Activated CD4-positive, alpha-beta T cell treated with anti-CD3 and anti-CD28 coated beads, Interleukin-2, amount 50 U/mL, for 48 hours (primary cell): ENCODE data around the gene FXYD4.
A peak's percentile ranks its signal among the peaks of the same experiment; 100 is the strongest.

Experiments
- DNase-seq, 2 experiments: peaks; one replicate each; pipeline ENCODE4 v3.0.0-alpha.2; 2020

Gene FXYD4

DNA sequence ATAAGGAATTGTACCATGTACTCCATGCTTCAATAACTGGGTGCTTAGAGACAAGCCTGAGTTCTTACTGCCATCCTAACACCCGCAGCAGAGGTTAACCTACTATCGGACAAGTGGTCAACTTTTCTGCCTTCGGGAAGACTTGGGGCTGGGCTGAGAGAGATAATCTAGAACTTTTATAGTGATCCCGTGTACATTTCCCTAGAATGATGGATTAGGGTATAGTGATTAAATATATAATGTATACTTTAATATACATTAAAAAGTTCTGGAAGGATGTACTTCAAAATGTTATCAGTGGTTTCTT is 49.7 kb downstream of the FXYD4 start:
- DNase-seq, result no peak

DNA sequence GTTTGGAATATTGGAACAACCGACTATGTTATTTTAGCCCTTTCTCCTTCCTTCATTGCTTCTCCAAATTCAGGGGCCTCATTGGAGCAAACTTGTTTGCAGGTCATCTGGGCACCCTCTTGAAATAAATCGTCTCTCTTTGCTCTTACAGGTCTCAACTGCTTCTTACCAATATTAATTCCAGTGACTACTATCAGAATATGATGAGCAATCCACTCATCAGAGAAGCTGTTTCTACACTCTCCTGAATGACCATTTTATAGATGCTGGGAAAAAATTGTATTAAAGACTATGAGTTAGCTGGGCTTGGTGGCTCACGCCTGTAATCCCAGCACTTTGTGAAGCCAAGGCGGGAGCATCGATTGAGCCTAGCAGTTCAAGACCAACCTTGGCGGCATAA is 50.1 kb downstream of the FXYD4 start:
- no peak for DNase-seq

DNA sequence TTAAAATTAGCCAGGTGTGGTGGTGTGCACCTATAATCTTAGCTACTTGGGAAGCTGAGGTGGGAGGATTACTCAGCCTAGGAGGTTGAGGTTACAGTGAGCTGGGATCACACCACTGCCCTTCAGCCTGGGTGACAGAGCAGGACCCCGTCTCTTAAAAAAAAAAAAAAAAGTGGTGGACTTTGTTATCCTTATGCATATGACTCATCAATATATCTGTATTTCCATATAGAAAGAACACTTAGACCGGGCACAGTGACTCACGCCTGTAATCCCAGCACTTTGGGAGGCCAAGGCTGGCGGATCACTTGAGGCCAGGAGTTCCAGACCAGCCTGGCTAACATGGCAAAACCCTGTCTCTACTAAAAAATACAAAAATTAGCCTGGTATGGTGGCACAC is 50.5 kb downstream of the FXYD4 start:
- DNase-seq, result peak in 1 of 2 experiments; percentile 6

DNA sequence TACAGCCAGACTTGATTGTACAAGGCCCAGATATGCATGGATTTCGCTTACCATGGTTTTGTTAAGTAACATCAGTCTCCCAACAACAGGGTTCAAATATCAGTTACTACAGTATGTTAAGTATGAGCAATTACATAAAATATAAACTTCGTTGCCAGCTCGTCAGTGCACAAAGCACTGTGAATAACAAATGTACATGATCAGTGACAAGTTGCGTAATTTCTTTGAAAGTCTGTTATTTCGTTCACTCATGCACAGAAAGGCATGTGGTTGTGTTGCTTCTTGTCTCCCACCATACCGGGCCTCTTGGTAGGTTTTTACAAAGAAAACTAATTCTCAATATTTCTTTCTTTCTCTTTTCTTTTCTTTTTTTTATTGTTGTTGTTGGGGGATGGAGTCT is 53.0 kb downstream of the FXYD4 start:
- DNase-seq, result no peak
